ENCODE measurements around the gene DGCR2.

DGCR2 gene

DNA sequence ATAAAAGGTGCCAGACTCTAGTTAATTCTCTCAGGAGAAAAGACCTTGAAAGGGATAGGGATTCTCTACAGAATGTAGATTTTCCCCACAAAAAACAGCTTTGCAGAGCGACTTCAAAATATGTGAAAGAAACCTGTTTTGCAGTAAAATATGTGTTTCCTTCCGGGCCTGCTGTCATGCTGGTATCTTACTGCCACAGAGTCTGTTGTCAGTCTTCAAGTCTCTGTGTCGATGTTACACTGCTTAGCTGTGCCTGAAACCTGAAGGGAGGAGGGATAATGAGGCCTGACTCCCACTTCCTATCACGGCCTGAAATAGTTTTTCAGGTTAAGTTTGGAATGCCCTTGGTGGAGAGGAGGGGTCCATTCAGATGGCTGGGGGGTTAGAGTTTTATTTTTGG lies 1.7 kb upstream of the DGCR2 start:
- peaks cover 3% of the 10 kb centered on the region; the same call in 1 of the 2 replicates for H3F3A ChIP-seq (ENCODE audit: insufficient read depth, low read length)
- no peak overlapping the region for H3K4me2 ChIP-seq (ENCODE audit: low read depth, low read length)
- no peaks in the 10 kb centered on the region for H3K9me3 ChIP-seq (replicated peaks; ENCODE audit: insufficient read depth, low read length)
- 0 out of 2 replicates have a peak, but pooled peaks cover 3% of the 10 kb centered on the region for H4K20me1 ChIP-seq (ENCODE audit: insufficient read depth, low read length)
- no peak for DNase-seq
- no peak for TF ChIP-seq CTCF (IDR thresholded peaks at IDR 0.05; ENCODE audit: low read length)
- TF ChIP-seq EZH2 (optimal IDR thresholded peaks at IDR 0.05; ENCODE audit: low read depth, low read length): no peak
- TF ChIP-seq EZH2phosphoT487 (IDR thresholded peaks at IDR 0.05; ENCODE audit: low read length): no peak
- H3K27me3 ChIP-seq (replicated peaks; ENCODE audit: insufficient read depth, low read length): peaks cover 9% of the 10 kb centered on the region; the same call in 1 of the 2 replicates
- H3K27ac ChIP-seq (ENCODE audit: low read length): no peak overlapping the region
- no peak overlapping the region for H3K9ac ChIP-seq (ENCODE audit: low read length)
- H3K4me1 ChIP-seq (ENCODE audit: low read length): peaks cover 23% of the 10 kb centered on the region
- H3K36me3 ChIP-seq (replicated peaks; ENCODE audit: insufficient read depth, low read length): no peaks in the 10 kb centered on the region
- H3K9me2 ChIP-seq (replicated peaks; ENCODE audit: insufficient read depth, low read length): no peaks in the 10 kb centered on the region
- peaks cover 32% of the 10 kb centered on the region for H3K79me2 ChIP-seq (ENCODE audit: low read length)
- no peak overlapping the region for H3K4me3 ChIP-seq (ENCODE audit: low read length)
- no peak overlapping the region for H2AFZ ChIP-seq (ENCODE audit: low read length)

DNA sequence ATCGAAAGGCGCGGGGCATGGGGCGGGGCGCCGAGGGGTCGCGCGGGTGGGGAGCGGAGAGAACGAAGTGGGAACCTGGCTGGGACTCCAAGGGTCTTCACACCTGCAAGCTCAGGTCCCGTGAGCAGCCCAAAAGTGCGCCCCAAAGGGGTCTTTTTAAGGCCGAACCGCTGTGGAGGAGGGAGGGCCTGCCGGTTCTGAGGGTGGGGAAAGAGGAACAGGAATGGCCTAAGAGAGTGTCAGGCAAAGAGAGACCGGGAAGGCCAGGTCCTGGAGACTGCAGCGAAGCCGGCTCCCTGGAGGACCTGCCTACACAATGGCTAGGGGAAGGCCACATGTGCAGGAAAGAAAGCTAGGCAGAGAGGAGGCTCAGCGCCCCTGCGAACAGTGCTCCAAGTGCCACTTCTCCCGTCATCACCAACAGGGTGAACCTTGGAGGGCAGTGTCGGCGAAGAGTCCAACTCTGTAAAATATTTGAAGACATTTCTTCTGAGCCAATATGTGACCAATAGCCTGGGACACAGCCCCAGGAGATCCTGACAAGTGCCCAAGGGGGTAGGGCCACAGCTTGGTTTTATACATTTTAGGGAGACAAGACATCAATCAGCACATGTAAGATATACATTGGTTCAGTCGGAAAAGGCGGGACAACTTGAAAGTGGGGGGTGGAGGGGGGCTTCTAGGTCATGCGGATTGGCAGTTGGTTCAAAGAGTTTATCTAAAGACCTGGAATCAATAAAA lies 710 bp upstream of the DGCR2 start:
- Histone ChIP-seq H4K20me1 (ENCODE audit: insufficient read depth, low read length) (peaks cover 13% of the 10 kb centered on the region), H3K9me2 (replicated peaks; ENCODE audit: insufficient read depth, low read length) (no peaks in the 10 kb centered on the region), H3K9me3 (replicated peaks; ENCODE audit: insufficient read depth, low read length) (no peaks in the 10 kb centered on the region), H3K9ac (ENCODE audit: low read length) (peak overlapping the region; percentile 28; the same call in 1 of the 2 replicates), H3F3A (ENCODE audit: insufficient read depth, low read length) (peaks cover 10% of the 10 kb centered on the region; the same call in 1 of the 2 replicates), H3K27ac (ENCODE audit: low read length) (no peak overlapping the region), H3K4me3 (ENCODE audit: low read length) (peak overlapping the region; percentile 63), H3K27me3 (replicated peaks; ENCODE audit: insufficient read depth, low read length) (peaks cover 9% of the 10 kb centered on the region; the same call in 1 of the 2 replicates), H3K4me1 (ENCODE audit: low read length) (peaks cover 30% of the 10 kb centered on the region), H3K4me2 (ENCODE audit: low read depth, low read length) (peak overlapping the region; percentile 80), H2AFZ (ENCODE audit: low read length) (peak overlapping the region; percentile 98), H3K79me2 (ENCODE audit: low read length) (peaks cover 42% of the 10 kb centered on the region), H3K36me3 (replicated peaks; ENCODE audit: insufficient read depth, low read length) (no peaks in the 10 kb centered on the region)
- no peak for DNase-seq
- TF ChIP-seq CTCF (IDR thresholded peaks at IDR 0.05; ENCODE audit: low read length): no peak
- no peak for TF ChIP-seq EZH2phosphoT487 (IDR thresholded peaks at IDR 0.05; ENCODE audit: low read length)
- TF ChIP-seq EZH2 (optimal IDR thresholded peaks at IDR 0.05; ENCODE audit: low read depth, low read length): no peak

GRCh38 chr22:19121631-19122142 lies 525 bp downstream of the DGCR2 start:
- Histone ChIP-seq H3K4me3 (ENCODE audit: low read length) (peak overlapping the region; percentile 99), H4K20me1 (ENCODE audit: insufficient read depth, low read length) (peaks cover 25% of the 10 kb centered on the region), H3K27ac (ENCODE audit: low read length) (peak overlapping the region; percentile 66), H3K4me1 (ENCODE audit: low read length) (peaks cover 41% of the 10 kb centered on the region), H3K36me3 (replicated peaks; ENCODE audit: insufficient read depth, low read length) (no peaks in the 10 kb centered on the region), H3K27me3 (replicated peaks; ENCODE audit: insufficient read depth, low read length) (peaks cover 9% of the 10 kb centered on the region; the same call in 1 of the 2 replicates), H3K9me3 (replicated peaks; ENCODE audit: insufficient read depth, low read length) (no peaks in the 10 kb centered on the region), H3K4me2 (ENCODE audit: low read depth, low read length) (peak overlapping the region; percentile 80), H3K9me2 (replicated peaks; ENCODE audit: insufficient read depth, low read length) (no peaks in the 10 kb centered on the region), H3F3A (ENCODE audit: insufficient read depth, low read length) (peaks cover 10% of the 10 kb centered on the region; the same call in 1 of the 2 replicates), H2AFZ (ENCODE audit: low read length) (peak overlapping the region; percentile 90), H3K79me2 (ENCODE audit: low read length) (peaks cover 55% of the 10 kb centered on the region), H3K9ac (ENCODE audit: low read length) (peak overlapping the region; percentile 94)
- DNase-seq: peak; percentile 48
- TF ChIP-seq CTCF (IDR thresholded peaks at IDR 0.05; ENCODE audit: low read length) (no peak), EZH2 (optimal IDR thresholded peaks at IDR 0.05; ENCODE audit: low read depth, low read length) (no peak)
